Activated T-helper 2 cell treated with anti-CD3 and anti-CD28 coated beads, Interferon-gamma antibody, Interleukin-2, Interleukin-4, amounts not matched to agents 10 μg/mL and 5 μg/mL and 100 μg/mL, durations not matched to agents 14 hours and 24 hours and 36 hours (primary cell): ENCODE data around the gene MET. TPM values are rescaled to one million over a fixed set of nuclear protein-coding genes. Genes with fewer than 3 reads are reported as not detected.
A peak's percentile ranks its signal among the peaks of the same experiment; 100 is the strongest.
"Not testable (repeated sequence)": the region's sequence is repeated elsewhere in the genome, so short reads cannot be mapped to it uniquely, and the experiment has no call there.

Source experiments
- DNase-seq: peaks from one replicate; pipeline ENCODE4 v3.0.0; 2021; ENCODE audit warnings: low spot score
- H3K27ac Mint-ChIP-seq: one replicate; pipeline ENCODE4 v1.8.0; 2021; ENCODE audit warnings: mixed read lengths
- H3K27me3 Mint-ChIP-seq: one replicate; pipeline ENCODE4 v1.8.0; 2021; ENCODE audit warnings: low read depth, mixed read lengths
- H3K36me3 Mint-ChIP-seq: one replicate; pipeline ENCODE4 v1.8.0; 2021; ENCODE audit warnings: low read depth, mixed read lengths
- H3K4me1 Mint-ChIP-seq: one replicate; pipeline ENCODE4 v1.8.0; 2021; ENCODE audit warnings: low read depth, mixed read lengths
- H3K4me3 Mint-ChIP-seq: one replicate; pipeline ENCODE4 v1.8.0; 2021; ENCODE audit warnings: low read depth, mild to moderate bottlenecking, moderate library complexity, mixed read lengths
- H3K9me3 Mint-ChIP-seq: one replicate; pipeline ENCODE4 v1.8.0; 2021; ENCODE audit warnings: mixed read lengths
- intact Hi-C: fragments of 100-400 bp; cut with micrococcal nuclease; formaldehyde crosslinking; loops from one replicate; pipeline ENCODE4 v1.15.1; 2023
- total RNA-seq: library from RNA; stranded (reverse); gene quantifications from 2 replicates; pipeline ENCODE4 v1.2.3, GENCODE V29; 2022

Gene MET
- total RNA-seq: 1.5 TPM in 2 replicates

DNA sequence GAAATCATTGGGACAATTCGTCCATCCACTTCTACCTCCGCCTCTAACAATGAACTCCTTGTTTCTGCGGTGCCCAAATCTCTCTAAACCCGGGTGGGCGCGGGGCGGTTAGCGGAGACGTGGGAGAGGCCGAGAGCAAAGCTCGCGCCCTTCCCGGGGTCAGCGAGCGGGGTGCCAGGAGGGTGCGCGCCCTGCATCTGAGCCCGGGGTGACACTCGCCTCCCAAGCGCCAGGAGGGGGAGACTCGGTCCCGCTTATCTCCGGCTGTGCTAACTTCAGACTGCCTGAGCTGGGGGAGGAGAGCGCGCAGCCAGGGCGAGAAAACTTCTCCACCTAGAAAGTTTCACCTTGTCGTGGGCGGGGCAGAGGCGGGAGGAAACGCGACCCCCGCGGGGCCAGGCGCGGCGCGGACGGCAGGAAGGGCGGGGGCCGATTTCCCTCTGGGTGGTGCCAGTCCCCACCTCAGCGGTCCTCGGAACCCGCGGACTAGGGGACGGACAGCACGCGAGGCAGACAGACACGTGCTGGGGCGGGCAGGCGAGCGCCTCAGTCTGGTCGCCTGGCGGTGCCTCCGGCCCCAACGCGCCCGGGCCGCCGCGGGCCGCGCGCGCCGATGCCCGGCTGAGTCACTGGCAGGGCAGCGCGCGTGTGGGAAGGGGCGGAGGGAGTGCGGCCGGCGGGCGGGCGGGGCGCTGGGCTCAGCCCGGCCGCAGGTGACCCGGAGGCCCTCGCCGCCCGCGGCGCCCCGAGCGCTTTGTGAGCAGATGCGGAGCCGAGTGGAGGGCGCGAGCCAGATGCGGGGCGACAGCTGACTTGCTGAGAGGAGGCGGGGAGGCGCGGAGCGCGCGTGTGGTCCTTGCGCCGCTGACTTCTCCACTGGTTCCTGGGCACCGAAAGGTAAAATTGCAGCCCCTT is at the start of gene MET:
Gene MET, plus strand, starts transcription at position 516 of the 915 bp plus-strand sequence. CDS start 26,889 bp downstream, outside the sequence.
- Mint-ChIP-seq H3K4me3 (peak within 1 kb of the TSS; percentile 72), H3K9me3 (no peaks in the 10 kb centered on the region), H3K4me1 (peaks cover 7% of the 10 kb centered on the region), H3K36me3 (no peaks in the 10 kb centered on the region), H3K27me3 (peaks cover 66% of the 10 kb centered on the region), H3K27ac (peak within 1 kb of the TSS; percentile 43)
- intact Hi-C loops: loop anchor here (2.0 to 5.0 kb wide), 3 partner anchors 80 to 131 kb away; no protein-coding TSS in a partner anchor
- peak; percentile 17 for DNase-seq

DNA sequence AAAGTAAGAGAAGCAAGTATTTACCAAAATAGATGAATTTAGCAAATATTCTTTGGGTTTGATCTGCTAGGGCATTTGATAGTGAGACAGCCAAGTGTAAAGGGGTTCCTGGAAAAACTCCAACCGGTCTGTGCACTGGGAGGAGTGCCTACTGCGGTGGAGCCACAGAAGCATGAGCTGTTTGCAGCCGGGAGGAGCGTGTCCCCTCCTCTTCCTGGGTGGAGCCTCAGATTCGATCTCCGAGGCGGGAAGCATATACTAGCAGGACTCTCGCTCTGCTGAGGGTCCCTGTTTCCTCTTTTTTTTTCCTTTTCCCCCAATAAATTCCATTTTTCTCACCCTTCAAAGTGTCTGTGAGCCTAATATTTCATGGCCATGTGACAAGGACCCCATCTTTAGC is 45.1 kb upstream of the MET start:
- Mint-ChIP-seq H3K9me3 (no peaks in the 10 kb centered on the region), H3K27me3 (peaks cover 22% of the 10 kb centered on the region), H3K4me3 (no peak overlapping the region), H3K4me1 (peaks cover 1% of the 10 kb centered on the region), H3K36me3 (no peaks in the 10 kb centered on the region), H3K27ac (no peak overlapping the region)
- no peak for DNase-seq
- intact Hi-C loops: no loop called here

DNA sequence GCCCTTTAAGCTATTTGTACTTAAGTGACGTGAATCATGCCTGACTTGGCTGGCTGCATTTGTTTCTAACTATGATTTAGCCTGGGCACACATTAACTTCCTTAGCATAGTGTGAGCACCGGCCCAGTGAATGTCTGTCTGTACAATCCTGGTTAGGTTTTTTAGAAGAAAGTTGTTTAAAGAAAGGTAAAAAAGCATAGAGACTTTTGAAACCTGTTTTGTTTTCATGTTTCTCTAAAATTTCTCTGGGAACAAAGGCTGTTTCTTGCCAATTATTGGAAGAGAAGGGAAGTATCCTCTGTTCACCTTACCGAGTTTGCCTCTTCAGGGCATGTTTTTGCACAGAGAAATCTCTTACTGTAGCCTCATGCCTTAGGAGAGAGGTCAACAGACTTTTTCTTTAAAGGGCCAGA is 42.9 kb upstream of the MET start:
- Mint-ChIP-seq H3K36me3 (no peaks in the 10 kb centered on the region), H3K4me3 (no peak overlapping the region), H3K27ac (no peak overlapping the region), H3K4me1 (peaks cover 1% of the 10 kb centered on the region), H3K9me3 (no peaks in the 10 kb centered on the region), H3K27me3 (peaks cover 23% of the 10 kb centered on the region)
- intact Hi-C loops: no loop called here
- DNase-seq: no peak

DNA sequence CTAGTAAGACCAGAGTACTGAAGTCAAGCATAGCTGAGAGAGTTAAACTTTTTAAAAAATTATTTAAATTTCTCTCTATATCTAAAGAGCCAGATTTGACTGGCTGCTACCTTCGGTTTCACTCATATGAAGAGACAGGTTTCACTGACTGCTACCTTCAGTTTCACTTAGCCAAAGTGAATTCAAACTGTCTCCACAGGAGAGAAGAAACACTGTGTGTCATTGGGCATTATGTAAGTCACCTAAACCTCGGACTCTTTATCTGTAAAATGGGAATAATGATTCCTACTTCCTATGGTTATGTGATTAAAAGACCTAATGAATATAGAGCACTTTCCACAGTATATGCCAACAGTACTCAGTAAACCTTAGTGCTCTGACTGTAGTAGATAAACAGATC is 41.6 kb upstream of the MET start:
- no peak for DNase-seq
- Mint-ChIP-seq H3K27me3 (peaks cover 26% of the 10 kb centered on the region), H3K27ac (no peak overlapping the region), H3K9me3 (no peaks in the 10 kb centered on the region), H3K36me3 (no peaks in the 10 kb centered on the region), H3K4me3 (no peak overlapping the region), H3K4me1 (peaks cover 1% of the 10 kb centered on the region)
- intact Hi-C loops: no loop called here

DNA sequence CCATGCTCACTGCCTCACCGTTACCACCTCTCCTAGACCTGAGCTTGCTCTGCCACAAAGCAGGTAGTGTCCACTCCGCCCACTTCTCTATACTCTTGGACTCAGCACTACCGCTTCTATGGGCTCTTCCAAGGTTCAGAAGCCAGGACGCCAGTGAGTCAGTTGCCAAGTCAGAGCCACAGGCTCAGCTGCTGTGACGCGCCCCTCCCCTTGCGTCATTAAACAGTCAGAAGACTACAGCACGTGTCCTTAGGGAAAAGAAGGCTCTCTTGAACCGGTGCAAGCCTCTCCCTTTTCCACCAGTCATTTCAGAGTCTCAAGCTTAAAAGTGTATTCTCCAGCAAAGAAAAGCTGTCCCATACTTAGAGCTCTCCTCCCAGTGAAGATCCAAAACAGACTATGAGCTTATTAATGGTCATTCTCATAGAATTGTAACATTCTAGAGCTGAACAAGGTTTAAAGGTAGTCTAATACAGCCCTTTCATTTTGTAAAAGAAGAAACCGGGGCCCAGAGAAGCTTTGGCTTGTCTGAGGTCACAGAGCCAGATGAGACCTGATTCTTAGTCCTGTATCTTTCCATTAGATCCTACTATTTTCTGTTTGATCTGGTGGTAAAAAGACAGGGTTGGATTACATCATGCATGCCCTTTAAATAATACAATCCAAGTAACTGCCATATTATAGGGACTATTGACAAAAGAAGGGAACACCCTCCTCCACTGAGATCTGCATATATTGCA is 40.9 kb upstream of the MET start:
- H3K4me3 Mint-ChIP-seq: no peak overlapping the region

DNA sequence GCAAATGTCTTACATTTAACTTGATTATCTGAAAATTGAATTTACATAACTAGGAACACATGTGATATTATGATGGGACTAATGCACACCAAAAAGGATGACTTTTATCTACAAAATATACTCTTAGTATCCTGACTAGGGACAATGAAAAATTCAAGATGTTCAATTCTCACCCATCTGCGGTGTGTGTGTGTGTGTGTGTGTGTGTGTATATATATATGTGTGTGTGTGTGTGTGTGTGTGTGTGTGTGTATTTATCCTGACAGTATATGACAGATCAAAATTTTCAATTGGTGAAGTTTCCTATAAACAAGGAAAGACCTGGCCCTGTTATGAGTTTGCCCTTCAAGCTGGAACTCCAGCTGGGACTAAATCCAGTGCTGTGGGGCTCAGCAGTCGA is 40.3 kb upstream of the MET start:
- H3K27me3 Mint-ChIP-seq: peaks cover 23% of the 10 kb centered on the region
- H3K36me3 Mint-ChIP-seq: no peaks in the 10 kb centered on the region
- H3K27ac Mint-ChIP-seq: no peak overlapping the region
- intact Hi-C loops: no loop called here
- DNase-seq: no peak
- no peak overlapping the region for H3K4me3 Mint-ChIP-seq
- H3K9me3 Mint-ChIP-seq: no peaks in the 10 kb centered on the region
- peaks cover 1% of the 10 kb centered on the region for H3K4me1 Mint-ChIP-seq

More for the DNA sequence above, 40.9 kb upstream of the MET start:
- peaks cover 23% of the 10 kb centered on the region for H3K27me3 Mint-ChIP-seq
- no peak for DNase-seq
- H3K4me1 Mint-ChIP-seq: peaks cover 1% of the 10 kb centered on the region
- intact Hi-C loops: no loop called here
- no peaks in the 10 kb centered on the region for H3K36me3 Mint-ChIP-seq
- H3K9me3 Mint-ChIP-seq: no peaks in the 10 kb centered on the region
- H3K27ac Mint-ChIP-seq: no peak overlapping the region

DNA sequence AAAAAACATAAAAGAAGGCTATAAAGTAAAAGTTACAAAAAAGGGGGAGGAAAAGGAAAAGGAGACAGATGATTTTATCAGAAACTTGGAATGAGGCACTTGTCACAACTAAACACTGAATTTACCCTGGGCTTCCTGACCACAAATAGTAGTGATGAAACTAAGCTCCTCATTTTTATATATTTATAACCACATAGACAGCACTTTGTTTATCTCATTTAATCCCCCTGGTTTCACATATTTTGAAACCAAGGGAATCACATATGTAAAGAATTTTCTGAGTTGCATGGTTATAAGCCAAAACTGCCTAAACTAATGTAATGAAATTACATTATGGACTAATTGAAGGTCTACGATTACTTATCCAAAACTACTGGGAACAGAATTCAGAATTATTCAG is 39.6 kb upstream of the MET start:
- Mint-ChIP-seq H3K27ac (no peak overlapping the region), H3K4me1 (peaks cover 1% of the 10 kb centered on the region), H3K4me3 (no peak overlapping the region), H3K36me3 (no peaks in the 10 kb centered on the region), H3K9me3 (no peaks in the 10 kb centered on the region), H3K27me3 (peaks cover 19% of the 10 kb centered on the region)
- intact Hi-C loops: no loop called here
- DNase-seq: no peak

DNA sequence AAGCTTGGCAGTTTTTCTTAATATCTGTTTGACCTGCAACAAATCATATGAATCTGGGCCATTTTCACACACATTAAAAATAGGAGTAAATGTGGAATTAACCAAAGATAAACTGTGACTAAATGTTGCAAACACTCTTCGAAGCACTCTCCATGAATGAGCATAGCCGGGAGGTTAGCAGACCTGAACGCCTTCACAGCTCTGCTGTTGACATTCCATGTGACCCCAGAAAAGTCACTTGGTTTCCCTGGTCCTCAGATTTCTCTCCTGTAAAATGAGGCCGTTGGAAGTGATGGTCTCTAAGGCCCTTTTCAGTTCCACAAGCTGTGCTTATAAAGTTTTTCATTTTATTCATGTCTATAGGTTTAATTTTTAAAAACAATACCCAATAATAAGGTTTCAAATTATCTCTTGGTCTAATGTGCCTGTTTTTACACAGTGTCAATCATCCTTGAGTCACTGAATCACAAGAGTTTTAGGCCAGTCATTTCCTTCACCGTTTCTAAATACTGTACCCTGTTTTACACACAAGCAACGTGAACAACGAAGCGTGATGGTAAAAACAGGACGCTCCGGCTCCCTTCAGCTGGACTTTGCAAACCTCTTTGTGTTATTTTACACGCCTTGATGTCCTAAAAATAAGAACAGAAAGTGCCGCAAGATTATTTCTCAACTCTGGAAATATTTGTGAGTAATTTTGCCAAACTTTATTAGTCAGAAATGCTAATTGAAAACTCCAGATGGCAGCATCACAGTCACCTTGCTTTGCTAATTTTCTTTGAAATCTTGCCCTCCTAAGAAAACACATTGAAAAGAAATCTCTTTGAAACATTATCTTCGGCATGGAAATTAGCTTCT is 38.6 kb upstream of the MET start:
- intact Hi-C loops: no loop called here

DNA sequence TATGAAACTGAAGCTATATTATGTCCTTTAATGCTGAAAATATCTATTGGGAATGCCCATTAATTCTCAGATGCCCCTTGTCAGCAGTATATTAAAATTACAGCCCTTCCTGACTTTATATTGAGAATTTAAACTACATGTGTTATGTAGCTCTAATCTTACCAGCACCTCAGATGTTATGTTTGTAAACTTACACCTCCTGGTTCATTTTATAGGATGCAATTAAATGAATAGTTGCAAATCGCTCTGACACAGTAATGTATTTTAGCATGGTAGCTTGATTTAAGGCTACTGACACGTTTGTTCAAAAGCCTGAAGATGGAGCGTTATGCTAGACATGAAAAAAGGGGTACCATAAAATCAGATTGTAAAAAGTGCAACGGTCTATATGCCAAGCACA is 35.0 kb upstream of the MET start:
- H3K4me3 Mint-ChIP-seq: no peak overlapping the region
- no peaks in the 10 kb centered on the region for H3K36me3 Mint-ChIP-seq
- no peak for DNase-seq
- no peaks in the 10 kb centered on the region for H3K9me3 Mint-ChIP-seq
- intact Hi-C loops: no loop called here
- no peak overlapping the region for H3K27ac Mint-ChIP-seq
- no peaks in the 10 kb centered on the region for H3K4me1 Mint-ChIP-seq
- H3K27me3 Mint-ChIP-seq: peaks cover 12% of the 10 kb centered on the region

More for the DNA sequence above, 38.6 kb upstream of the MET start:
- Mint-ChIP-seq H3K27me3 (peaks cover 19% of the 10 kb centered on the region), H3K9me3 (no peaks in the 10 kb centered on the region), H3K4me1 (peaks cover 1% of the 10 kb centered on the region), H3K36me3 (no peaks in the 10 kb centered on the region), H3K27ac (no peak overlapping the region), H3K4me3 (no peak overlapping the region)
- no peak for DNase-seq

DNA sequence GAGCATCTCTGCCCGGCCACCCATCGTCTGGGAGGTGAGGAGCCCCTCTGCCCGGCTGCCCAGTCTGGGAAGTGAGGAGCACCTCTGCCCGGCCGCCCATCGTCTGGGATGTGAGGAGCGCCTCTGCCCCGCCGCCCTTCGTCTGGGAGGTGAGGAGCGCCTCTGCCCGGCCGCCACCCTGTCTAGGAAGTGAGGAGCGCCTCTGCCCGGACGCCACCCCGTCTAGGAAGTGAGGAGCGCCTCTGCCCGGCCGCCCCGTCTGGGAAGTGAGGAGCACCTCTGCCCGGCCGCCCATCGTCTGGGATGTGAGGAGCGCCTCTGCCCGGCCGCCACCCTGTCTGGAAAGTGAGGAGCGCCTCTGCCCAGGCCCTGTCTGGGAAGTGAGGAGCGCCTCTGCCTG is 33.4 kb upstream of the MET start:
- DNase-seq, H3K36me3 Mint-ChIP-seq, H3K4me1 Mint-ChIP-seq, H3K27ac Mint-ChIP-seq, H3K4me3 Mint-ChIP-seq, H3K27me3 Mint-ChIP-seq, H3K9me3 Mint-ChIP-seq, intact Hi-C loops: not testable (repeated sequence)

DNA sequence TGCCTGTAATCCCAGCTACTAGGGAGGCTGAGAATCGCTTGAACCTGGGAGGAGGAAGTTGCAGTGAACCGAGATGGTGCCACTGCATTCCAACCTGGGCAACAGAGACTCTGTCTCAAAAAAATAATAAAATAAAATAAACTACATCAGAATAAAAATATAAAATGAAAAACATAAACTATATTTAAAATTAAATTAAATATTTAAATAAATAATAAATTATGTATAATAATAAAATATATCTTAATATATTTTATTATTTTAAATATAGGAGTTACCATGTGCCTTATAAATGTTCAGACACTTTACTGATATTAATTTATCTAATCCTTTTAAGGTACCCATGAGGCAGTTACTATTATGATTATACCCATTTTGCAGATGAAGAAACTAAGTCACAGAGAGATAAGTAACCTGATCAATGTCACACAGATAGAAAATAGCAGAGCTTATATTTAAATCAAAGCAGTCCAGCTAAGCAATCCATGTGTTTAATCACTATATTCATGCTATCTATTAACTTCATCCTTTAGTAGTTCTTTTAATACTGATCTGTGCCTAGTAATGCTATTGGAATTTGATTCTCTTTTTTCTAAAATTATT is 30.3 kb upstream of the MET start:
- Mint-ChIP-seq H3K27me3 (peaks cover 4% of the 10 kb centered on the region), H3K36me3 (no peaks in the 10 kb centered on the region), H3K4me1 (no peaks in the 10 kb centered on the region), H3K9me3 (no peaks in the 10 kb centered on the region), H3K27ac (no peak overlapping the region), H3K4me3 (no peak overlapping the region)
- no peak for DNase-seq
- intact Hi-C loops: no loop called here

DNA sequence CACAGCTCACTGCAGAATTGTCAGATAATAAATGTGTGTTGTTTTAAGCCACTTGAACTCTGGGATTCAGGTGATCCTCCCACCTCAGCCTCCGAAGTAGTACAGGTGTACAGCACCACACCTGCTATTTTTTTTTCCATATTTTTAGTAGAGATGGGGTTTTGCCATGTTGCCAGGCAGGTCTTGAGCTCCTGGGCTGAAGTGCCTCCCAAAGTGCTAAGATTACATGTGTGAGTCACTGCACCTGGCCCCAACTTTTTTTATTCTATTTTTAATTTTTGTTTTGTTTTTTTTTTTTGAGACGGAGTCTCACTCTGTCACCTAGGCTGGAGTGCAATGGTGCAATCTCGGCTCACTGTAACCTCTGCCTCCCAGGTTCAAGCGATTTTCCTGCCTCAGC is 28.8 kb upstream of the MET start:
- H3K9me3 Mint-ChIP-seq, H3K4me3 Mint-ChIP-seq, intact Hi-C loops, H3K36me3 Mint-ChIP-seq, H3K27me3 Mint-ChIP-seq, H3K27ac Mint-ChIP-seq, DNase-seq, H3K4me1 Mint-ChIP-seq: not testable (repeated sequence)
